Measurements from ENCODE around the gene DRICH1.
"Not testable (repeated sequence)": the region's sequence is repeated elsewhere in the genome, so short reads cannot be mapped to it uniquely, and the experiment has no call there.

DRICH1 gene

GRCh38 chr22:23649071-23649501 is 17.0 kb upstream of the DRICH1 start:
- DNase-seq (ENCODE audit: low read depth), result no peak

DNA sequence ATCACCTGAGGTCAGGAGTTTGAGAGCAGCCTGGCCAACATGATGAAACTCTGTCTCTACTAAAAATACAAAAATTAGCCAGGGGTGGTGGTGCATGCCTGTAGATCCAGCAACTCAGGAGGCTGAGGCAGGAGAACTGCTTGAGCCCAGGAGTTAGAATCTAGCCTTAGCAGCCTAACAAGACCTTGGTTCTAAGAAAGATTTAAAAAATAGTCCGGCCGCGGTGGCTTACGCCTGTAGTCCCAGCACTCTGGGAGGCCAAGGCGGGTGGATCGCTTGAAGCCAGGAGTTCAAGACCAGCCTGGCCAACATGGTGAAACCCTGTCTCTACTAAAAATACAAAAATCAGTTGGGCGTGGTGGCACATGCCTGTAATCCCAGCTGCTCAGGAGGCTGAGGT is 14.4 kb upstream of the DRICH1 start:
- not testable (repeated sequence) for DNase-seq (ENCODE audit: low read depth)

DNA sequence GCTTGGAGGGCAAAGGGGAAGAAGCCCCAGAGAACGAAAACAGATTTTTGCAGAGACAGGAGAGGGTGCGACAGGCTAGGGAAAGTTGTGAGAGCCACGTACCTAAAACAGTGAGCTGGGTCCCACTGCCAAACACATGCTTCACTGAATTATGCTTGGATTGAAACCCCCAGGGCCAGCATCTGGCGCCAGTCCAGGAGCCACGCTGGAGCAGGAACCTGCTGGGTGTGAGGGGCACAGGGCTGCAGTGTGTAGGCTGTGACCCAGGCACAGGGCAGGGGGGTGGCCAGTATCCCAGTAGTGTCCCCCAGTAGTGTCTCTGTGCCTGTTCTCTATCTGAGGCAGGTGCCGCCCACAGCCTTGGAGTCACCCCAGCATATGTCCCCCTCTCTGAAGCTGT is 8.1 kb upstream of the DRICH1 start:
- DNase-seq (ENCODE audit: low read depth), result not testable (repeated sequence)

- no peak for DNase-seq (ENCODE audit: low read depth)
These were observed 7.5 kb upstream of the DRICH1 start for GRCh38 chr22:23639661-23640060.

DNA sequence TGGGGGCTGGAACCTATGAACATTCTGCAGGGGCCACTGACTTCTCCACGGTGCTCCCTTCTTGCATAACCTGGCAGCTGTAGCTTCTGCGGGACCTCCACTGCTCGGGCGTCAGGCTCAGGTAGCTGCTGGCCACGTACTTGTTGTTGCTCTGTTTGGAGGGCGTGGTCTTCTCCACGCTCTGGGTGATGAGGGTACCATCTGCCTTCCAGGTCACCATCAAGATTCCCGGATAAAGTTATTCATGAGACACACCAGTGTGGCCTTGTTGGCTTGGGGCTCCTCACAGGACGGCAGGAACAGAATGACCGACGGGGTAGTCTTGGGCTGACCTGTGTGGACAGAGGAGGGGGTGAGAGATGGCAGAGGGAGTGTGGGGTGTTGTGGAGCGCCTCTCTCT is 6.5 kb upstream of the DRICH1 start:
- no peak for DNase-seq (ENCODE audit: low read depth)

GRCh38 chr22:23635291-23635690 is 3.2 kb upstream of the DRICH1 start:
- DNase-seq (ENCODE audit: low read depth), result not testable (repeated sequence)

DNA sequence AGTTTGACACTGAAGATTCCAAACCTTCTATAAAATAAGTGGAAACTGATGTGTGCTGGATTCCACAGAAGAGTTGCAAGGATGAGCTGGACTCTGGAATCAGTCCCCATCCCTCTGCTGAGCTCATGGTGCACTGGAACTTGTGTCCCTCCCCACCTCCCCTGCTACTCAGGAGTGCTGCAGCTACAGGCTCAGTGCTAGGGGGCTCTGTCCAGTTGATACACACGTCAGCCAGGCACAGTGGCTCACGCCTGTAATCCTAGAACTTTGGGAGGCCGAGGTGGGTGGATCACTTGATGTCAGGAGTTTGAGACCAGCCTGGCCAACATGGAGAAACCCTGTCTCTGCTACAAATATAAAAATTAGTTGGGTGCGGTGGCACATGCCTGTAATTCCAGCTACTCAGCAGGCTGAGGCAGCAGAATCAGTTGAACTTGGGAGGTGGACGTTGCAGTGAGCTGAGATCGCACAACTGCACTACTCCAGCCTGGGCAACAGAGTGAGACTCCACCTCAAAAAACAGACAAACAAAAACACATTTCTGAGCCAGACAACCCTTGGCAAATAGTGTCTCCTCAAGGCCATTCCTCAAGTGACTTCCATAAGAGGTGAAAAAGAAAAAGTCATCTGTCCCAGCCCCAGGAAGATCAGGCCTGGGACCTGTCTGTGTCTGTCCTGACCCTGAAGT is 3.9 kb downstream of the DRICH1 start:
- not testable (repeated sequence) for DNase-seq (ENCODE audit: low read depth)

GRCh38 chr22:23627401-23628055 is 4.6 kb downstream of the DRICH1 start:
- peak; percentile 31 for DNase-seq (ENCODE audit: low read depth)

- DNase-seq (ENCODE audit: low read depth), result no peak
These were observed 5.7 kb downstream of the DRICH1 start for GRCh38 chr22:23626286-23626975.

DNA sequence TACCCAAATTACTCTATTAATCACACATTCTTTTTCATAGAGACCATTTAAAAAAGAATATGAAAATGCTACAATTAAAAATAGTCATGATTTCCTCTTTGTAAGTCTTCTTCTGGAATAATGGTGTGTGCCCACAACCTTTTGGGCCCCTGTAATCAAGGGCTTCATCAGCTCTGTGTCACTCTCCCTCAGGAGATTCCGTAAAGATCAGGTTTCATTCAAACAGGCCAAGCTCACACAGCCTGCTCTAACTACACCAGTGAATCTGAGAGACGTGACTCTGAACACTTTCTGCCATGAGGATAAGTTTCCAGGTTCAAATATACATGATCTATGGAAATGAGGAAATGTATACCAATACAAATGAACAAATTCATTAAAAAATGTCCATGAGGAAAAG is 9.5 kb downstream of the DRICH1 start:
- DNase-seq (ENCODE audit: low read depth), result peak; percentile 15

GRCh38 chr22:23621916-23622315 is 10.2 kb downstream of the DRICH1 start:
- not testable (repeated sequence) for DNase-seq (ENCODE audit: low read depth)

DNA sequence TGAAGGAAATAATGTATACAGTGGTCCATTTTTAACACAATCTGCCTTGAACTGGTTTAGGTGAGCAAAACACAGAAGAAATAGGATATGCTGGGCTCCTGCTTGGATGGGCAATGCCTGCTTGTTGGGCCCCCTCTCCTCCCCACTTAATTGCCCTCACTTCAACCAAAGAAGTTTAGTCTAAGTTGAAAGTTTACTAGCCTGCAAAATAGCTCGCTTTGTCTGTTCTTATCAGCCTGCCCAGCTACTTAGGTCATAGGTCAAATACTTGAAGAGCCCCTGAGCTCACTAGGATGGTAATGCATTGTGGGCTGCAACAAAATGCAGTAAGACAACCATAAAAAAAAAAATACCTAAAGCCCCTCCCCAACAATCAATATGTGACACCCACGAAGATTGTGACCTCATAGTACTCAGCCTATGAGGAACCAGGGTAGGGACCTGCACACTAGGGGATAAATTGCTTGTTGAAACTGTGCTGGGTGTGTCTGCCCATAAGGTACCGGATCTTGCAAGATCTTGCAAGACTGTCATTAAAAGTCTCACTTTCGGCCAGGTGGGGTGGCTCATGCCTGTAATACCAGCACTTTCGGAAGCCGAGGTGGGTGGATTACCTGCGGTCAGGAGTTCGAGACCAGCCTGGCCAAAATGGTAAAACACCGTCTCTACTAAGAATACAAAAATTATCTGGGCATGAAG is 10.9 kb downstream of the DRICH1 start:
- DNase-seq (ENCODE audit: low read depth), result no peak

- peak; percentile 18 for DNase-seq (ENCODE audit: low read depth)
These were observed 18.7 kb downstream of the DRICH1 start for GRCh38 chr22:23613193-23613972.

GRCh38 chr22:23609983-23610781 is 21.9 kb downstream of the DRICH1 start:
- no peak for DNase-seq (ENCODE audit: low read depth)

- peak; percentile 14 for DNase-seq (ENCODE audit: low read depth)
These were observed 23.5 kb downstream of the DRICH1 start for GRCh38 chr22:23608583-23608982.

DNA sequence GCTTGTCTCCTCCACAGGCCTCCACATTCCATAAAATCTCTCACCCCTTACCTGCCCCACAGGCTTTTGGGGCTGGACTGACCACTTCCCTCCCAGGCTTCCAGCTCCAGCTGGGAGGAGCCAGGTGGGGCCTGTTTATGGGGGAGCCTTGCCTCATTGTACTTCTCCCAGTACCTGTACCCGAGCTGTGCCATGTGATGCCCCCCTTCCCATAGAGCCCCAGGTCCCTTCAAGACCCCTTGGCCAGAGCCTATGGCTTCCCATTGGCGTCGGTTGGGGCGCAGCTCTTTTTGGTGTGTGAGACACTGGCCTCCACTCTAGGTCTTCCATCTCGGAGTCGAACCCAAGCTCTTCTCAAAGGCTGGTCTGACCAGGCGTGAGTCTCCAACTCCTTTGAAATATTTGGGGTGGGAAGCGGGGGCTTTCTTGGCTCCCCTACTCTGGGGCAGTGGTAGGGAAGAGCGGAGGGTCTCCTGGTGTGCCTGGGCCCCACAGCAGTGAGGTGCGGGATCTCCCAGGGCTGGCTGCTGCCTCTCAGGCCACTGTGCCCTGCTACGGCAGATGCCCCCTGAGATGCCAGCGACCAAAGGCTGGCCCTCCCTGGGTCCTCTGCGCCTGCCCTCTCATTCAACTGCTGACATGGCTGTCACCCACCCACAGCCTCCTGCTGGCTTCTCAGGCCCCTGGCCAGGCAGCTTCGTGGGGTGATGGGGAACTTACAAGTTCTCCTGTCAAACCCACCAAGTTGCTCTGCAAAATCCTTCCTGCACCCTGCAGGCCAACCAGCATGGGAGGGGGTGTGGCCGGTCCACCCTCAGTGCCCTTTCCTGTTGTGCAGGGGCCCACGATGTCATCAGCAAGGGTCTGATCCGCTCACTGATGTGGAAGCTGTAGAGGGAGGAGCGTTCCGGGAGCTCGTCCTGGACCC is 25.7 kb downstream of the DRICH1 start:
- no peak for DNase-seq (ENCODE audit: low read depth)

DNA sequence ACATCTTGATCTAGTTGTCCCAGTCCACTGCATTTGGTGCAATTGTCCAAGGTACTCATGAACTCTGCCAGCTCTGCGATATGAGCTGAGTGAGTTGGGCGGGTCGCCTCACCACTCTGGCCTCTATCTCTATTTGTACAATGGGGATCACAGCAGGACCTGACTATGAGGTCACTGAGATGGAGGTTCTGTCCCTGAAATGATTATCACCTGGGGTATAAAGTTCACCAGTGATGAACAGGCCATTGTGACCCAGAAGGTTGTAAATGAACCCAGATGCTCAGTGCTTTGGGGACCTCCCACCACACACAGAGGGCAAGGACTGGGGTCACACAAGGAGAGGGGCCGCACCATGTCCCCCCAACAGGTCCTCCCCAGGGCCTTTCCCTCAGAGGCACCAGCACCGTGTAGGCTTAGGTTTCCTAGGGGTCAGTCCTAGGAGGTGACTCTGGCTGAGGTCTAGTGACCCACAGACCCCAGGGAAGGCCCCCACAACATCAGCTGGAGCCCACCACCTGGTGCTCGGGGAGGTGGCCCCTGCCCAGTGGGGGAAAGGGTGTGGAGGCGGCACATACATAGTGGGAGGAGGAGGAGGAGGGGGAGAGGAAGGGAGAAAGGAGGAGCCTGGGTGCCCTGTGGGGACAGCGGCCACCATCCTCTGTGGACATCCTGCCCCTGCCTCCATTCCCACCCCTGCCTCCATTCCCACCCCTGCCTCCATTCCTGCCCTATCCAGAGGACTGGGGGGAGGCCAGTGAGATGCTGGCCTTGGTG is 27.0 kb downstream of the DRICH1 start:
- no peak for DNase-seq (ENCODE audit: low read depth)

DNA sequence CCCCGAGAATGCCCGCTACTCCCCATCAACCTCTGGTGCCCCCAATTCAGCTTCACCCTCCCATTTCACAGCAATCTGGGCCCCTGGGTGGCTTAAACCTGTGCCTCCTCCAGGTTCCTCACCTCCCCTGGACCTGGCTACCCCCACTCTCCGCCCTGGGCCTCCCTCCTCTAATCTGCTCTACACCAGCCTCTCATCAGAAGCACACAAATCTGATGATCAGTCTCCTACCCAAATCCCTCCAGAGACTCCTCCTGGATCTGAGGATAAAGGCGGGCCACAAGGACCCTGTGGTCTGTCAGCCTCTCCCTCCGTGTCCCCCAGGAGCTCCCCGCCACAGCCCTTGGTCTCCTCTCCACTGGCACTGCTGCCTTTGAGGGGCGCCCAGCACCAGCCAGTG is 28.9 kb downstream of the DRICH1 start:
- DNase-seq (ENCODE audit: low read depth), result no peak
